ENCODE data around the gene XRN2.
"Not testable (repeated sequence)": the region's sequence is repeated elsewhere in the genome, so short reads cannot be mapped to it uniquely, and the experiment has no call there.

The XRN2 gene

DNA sequence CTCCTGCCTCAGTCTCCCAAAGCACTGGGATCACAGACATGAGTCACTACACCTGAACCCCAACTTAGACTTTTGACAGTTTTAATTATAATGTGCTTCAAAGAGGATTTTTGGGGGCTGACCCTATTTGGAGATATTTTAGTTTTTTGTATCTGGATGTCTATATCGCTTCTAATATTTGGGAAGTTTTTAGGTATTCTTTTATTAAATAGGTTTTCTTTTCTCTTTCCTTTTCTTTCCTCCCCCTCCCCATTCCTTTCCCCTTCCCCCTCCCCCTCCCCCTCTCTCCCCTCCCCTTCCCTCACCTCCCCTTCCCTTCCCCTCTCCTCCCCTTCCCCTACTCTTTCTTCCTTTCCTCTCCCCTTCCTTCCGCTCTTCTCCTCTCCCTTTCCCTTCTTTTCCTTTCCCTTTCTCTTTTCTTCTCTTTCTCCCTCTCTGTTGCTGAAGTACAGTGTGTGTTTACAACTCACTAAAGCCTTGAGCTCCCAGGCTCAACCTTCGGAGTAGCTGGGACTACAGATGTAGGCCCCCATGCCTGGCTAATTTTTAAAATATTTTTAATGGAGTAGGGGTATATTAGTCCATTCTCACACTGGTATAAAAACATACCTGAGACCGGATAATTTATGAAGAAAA is 118.6 kb downstream of the XRN2 start:
- TF ChIP-seq, protein P1, sequence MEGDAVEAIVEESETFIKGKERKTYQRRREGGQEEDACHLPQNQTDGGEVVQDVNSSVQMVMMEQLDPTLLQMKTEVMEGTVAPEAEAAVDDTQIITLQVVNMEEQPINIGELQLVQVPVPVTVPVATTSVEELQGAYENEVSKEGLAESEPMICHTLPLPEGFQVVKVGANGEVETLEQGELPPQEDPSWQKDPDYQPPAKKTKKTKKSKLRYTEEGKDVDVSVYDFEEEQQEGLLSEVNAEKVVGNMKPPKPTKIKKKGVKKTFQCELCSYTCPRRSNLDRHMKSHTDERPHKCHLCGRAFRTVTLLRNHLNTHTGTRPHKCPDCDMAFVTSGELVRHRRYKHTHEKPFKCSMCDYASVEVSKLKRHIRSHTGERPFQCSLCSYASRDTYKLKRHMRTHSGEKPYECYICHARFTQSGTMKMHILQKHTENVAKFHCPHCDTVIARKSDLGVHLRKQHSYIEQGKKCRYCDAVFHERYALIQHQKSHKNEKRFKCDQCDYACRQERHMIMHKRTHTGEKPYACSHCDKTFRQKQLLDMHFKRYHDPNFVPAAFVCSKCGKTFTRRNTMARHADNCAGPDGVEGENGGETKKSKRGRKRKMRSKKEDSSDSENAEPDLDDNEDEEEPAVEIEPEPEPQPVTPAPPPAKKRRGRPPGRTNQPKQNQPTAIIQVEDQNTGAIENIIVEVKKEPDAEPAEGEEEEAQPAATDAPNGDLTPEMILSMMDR (IDR thresholded peaks at IDR 0.05; ENCODE audit: borderline replicate concordance, insufficient read depth, low read depth, low read length): no peak

DNA sequence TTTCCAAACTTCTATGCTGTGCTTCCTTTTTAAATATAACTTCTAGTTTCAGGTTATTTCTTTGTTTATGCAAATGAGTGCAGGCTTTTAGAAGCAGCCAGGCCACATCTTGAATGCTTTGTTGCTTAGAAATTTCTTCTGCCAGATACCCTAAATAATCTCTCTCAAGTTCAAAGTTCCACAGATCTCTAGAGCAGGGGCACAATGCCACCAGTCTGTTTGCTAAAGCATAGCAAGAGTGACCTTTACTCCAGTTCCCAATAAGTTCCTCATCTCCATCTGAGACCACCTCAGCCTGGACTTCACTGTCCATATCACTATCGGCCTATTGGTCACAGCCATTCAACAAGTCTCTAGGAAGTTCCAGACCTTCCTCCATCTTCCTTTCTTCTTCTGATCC is 120.6 kb downstream of the XRN2 start:
- H3K4me3 ChIP-seq (ENCODE audit: low read depth, low read length): not testable (repeated sequence)

More for the DNA sequence above, 118.6 kb downstream of the XRN2 start:
- no peak overlapping the region for H3K4me3 ChIP-seq (ENCODE audit: low read depth, low read length)

DNA sequence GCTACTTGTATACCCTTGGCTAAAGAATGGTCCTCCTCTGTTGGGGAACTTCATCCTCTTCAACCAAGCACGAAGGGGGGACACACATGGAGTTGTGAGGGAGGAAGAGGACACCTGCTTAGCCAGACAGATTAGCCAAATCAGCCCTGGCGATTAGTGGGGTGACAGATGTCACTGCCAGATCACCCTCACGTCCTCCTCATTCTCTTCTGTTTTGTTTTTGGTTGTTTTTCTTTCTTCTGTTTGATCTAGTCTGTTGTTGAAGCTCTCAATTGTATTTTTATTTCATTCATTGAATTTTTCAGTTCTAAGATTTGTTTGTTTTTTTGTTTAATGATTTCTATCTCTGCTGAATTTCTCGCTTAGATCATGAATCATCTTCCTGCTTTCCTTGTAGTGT is 121.7 kb downstream of the XRN2 start:
- no peak overlapping the region for H3K4me3 ChIP-seq (ENCODE audit: low read depth, low read length)
- TF ChIP-seq, protein P1 (IDR thresholded peaks at IDR 0.05; ENCODE audit: borderline replicate concordance, insufficient read depth, low read depth, low read length): no peak

DNA sequence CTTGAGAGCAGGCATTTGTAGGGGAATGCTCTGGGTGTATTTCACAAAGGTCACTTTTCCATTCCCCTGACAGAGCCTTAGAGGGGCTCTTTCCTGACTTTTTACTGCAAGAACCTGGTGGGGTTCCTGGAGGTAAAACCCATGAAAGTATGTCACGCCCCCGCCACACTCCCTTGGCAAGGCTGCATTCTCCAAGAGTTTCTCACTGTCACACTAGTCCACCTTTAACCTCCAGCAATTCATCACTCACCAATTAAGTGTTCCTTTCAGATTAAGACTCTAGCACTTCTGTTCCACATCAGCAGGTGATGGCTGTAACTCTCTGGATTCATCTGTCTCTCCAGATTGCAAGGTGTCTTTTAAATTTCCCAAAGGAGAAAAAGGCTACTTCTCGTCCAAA is 126.9 kb downstream of the XRN2 start:
- H3K4me3 ChIP-seq (ENCODE audit: low read depth, low read length): no peak overlapping the region
- TF ChIP-seq, protein P1 (IDR thresholded peaks at IDR 0.05; ENCODE audit: borderline replicate concordance, insufficient read depth, low read depth, low read length): no peak

DNA sequence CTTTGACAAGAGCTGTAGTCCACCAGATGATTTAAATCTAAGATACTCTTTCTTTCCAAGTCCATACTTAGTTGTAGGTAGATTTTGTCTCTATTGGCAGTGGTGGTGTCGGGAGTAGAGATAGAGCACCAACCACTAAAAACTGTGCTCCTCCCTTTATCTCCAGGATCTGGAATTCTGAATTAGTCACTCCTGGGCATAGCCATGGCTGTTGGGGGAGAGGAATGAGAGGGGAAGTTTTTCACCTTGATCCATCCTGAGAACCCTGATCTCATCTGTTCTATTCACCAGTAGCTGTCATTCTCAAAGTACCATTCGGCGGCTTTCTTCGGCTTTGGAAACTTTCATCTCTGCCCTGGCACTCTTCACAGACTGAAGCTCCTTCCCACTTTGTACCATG is 129.8 kb downstream of the XRN2 start:
- no peak overlapping the region for H3K4me3 ChIP-seq (ENCODE audit: low read depth, low read length)
- TF ChIP-seq, protein P1 (IDR thresholded peaks at IDR 0.05; ENCODE audit: borderline replicate concordance, insufficient read depth, low read depth, low read length): no peak

DNA sequence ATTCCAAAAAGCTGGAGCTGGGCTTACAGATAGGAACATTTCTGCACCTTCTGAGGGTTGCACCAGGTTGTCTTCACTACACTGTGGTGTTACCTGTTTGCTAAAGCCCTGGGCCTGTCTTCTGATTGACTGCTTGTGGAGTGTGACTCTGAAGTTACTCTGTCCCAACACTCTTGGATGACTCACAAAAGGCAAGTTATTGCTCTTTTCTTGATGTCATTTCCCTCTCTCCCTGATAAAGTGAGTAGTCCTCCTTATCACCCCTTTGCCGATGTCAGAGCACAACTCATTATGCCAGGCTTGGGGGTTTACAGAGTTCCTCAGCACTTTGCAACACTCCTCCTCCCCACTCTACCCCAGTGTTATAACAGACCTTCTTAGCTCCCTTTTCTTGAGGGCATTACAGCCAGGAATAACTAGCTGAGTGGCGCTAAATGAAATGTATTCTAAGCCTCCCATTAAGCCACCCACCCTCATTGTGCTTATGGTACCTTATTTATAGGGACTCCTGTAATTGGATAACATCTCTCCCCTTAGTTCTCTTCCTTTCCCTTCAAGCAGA is 130.3 kb downstream of the XRN2 start:
- TF ChIP-seq, protein P1 (IDR thresholded peaks at IDR 0.05; ENCODE audit: borderline replicate concordance, insufficient read depth, low read depth, low read length): no peak
- no peak overlapping the region for H3K4me3 ChIP-seq (ENCODE audit: low read depth, low read length)

DNA sequence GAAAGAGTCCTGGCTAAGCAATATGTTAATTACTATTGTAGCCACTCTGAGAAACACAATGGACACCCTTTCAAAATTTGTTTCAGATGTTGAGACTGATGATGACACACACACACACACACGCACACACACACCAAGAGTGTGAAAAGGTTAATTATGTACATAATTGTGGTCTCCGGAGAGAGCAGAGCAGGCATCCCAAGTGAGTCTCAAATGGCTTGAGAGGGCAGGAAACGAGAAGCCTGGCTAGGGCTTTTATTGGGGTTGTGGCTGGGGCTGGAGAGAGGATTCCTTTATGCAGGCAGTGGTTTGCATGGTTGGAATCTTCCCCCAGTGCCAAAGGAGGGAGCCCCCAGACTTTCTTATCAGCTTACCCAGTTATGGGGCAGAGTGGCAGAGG is 132.4 kb downstream of the XRN2 start:
- TF ChIP-seq, protein P1 (IDR thresholded peaks at IDR 0.05; ENCODE audit: borderline replicate concordance, insufficient read depth, low read depth, low read length): no peak
- no peak overlapping the region for H3K4me3 ChIP-seq (ENCODE audit: low read depth, low read length)
